GM18511 (cell line): ENCODE measurements around the gene SMIM44.

Source experiments
- ATAC-seq: cut with Tn5 transposase; IDR thresholded peaks from one replicate; pipeline ENCODE4 v1.9.1; 2021; ENCODE audit warnings: mild to moderate bottlenecking, moderate library complexity; ENCODE audit not compliant: unreplicated experiment

The SMIM44 gene

DNA sequence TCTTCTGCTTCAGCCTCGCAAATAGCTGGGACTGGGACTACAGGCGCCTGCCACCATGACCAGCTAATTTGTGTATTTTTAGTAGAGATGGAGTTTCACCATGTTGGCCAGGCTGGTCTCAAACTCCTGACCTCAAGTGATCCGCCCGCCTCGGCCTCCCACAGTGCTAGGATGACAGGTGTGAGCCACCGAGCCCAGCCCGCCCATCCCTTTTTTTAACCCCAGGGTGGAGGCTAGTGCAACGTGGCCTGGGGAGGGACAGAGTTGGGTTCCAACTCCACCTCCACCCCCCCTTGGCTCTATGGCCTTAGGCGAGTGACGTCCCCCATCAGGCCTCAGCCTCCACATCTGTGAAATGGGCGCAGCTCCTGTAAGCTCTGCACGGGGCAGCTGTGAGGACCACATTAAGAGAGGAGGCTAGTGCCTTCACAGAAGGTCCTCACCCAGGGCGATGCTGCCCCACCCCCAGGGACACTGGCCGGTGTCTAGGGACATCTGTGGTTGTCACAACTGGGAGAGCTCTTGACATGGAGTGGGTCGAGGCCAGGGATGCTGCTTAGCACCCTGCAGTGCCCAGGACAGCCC lies 40.7 kb downstream of the SMIM44 start:
- no peak for ATAC-seq

DNA sequence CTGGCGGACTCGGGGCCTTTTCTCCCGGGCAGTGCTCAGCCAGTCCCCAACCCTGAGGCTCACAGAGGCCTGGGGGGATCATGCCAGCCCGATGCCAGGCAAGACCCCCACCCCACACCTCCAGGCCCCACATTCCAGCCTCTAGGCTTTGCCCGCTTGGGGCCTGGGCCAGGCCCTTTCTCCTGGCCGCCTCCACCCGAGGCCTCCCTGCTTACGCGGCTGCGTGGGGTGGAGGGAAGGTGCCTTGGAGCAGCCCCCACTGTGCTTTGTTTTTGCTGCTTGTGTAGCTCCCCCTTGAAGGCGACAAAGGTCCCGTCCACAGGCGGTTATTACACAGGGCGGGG lies 41.3 kb downstream of the SMIM44 start:
- no peak for ATAC-seq

DNA sequence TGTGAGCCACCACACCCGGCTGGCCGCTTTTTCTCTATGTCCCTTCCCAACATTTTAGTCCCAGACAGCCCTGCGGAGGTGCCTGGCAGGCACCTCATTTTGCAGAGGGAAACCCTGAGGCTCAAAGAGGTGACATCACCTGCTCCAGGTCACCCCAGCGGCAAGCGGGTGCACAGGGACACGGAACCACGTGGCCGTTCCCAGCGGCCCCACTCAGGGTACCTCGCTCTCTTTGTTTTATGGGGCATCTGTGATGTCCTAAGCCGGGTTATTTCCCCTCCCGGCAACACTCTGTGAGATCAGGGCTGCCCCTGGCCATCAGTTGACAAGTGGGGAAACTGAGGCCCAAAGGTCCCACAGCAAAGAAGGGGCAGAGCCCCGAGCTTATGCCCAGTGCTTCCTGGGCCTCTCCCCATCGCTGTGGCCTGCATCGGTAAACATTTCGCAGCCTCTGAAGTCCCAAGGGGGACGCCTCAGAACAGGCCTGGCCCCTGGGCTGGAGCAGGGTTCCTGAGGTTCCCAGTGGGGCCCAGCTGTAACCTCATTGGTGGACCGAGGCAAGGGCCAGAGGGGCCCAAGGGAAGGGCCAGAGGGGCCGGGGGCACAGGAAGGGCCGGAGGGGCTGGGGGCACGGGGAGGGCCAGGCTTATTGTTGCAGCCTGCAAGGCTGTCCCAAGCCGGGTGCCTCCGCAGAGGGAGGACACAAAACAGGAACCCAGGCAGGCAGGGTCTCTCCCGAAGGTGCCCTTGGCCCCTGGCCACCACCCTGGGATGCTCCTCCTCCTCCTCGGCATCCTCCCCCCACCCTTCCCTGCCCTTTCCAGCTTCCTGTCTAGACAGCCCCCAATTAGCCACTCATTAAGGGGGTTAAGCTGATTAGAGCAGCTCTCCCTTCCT lies 41.9 kb downstream of the SMIM44 start:
- ATAC-seq, result no peak

DNA sequence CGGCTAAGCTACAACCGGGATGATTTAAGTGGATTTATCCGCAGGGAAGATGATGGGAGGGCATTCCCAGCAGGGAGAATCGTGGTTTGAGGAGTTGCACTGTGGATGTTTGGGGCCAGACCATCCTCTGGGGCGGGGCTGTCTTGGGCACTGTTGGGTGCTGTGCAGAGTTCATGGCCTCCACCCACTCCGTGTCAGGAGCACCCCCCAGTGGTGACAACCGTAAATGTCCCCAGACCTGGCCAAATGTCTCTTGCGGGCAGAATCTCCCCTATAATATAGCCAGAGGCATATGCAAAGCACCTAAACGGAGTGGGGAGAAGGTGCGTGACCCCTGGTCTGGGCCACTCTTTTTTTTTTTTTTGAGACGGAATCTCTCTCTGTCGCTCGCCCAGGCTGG lies 43.2 kb downstream of the SMIM44 start:
- ATAC-seq, result no peak

DNA sequence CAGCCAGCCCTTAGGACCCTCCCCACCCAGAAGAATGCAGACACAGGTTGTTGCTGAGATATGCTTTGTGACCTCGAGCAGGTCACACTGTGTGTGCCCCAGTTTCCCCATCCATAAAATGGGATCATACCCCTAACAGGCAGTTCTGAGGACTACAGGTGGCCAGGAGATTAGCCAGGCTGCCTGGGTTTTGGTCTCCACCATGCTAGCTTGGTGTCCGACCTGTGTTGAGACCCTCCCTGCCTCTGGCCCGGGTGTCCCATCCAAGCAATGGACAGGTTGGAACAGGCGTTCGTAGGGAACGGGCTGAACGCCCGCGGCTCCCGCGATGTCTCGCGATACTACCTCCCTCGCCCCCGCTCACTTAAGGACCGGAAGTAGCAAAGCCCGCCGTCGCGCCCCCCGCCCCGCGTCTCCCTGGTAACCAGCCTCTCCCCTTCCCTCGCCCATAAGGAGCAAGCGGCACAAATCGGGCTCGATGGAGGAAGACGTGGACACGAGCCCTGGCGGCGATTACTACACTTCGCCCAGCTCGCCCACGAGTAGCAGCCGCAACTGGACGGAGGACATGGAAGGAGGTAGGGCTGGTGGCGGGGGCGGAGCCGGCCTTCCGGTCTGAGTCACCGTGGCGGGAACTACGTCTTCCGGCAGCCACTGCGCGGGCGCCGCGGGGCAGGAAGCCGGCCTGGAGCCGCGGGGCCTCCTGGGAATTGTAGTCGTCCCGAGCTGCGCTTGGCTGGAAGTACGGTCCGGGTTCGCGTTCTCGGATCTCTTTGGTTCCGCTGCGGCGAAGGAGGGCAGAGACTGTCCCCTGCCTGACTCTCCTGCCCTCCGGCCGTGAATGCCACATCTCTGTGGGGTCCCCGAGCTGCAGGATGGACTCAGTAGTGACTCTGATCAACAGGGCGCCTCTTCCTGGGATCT lies 48.3 kb downstream of the SMIM44 start:
- ATAC-seq, result peak; percentile 90

DNA sequence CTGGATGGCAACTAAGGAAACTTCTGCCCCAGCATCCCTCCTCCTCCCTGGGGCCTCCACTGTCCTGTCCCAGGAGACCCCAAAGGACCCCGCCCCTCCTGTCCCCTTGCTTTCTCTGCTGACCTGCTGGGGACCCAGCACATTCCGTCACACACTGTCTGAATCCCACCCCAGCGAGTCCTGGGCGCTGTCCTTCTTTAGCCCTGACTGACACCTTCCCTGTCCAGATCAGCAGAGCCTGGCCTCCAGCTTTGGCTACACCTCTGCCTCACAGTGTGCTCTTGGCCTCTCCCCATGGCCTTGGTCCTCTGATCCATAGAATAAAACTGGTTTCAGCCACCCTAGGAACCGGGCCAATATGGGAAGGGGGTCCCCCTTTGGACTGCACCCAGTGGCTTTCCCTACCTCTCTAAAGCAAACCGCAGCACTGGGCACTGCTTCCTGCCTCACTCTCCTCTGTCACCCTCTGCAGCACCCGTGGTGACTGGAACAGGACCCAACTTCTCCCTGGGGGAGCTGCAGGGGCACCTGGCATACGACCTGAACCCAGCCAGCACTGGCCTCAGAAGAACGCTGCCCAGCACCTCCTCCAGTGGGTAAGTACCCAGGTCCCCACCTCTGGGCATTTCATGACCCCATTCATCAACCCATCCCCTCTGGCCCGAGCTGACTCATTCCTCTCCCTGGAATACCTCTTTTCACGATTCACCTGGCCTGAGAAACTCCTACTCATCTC lies 49.3 kb downstream of the SMIM44 start:
- no peak for ATAC-seq

DNA sequence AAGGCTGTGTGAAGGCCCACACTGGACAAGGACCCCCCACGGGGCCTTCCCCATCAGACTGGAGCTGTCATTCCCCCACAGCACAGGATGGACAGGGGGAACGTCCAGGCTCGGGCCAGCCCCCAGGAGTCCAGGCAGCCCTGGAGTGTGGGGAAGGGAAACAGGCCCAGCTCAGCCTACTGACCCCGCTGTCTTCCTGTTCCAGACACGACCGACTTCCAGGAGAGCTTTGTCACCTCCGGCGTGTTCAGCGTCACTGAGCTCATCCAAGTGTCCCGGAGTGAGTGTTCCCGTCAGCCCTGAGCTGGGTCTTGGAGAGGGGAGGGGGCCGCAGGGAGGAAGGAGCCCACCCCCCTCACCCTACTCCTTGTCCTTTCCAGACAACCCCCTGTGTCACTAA lies 49.9 kb downstream of the SMIM44 start:
- no peak for ATAC-seq
